CD4-positive, alpha-beta T cell (primary cell): ENCODE data around the gene STK32B. TPM values are rescaled to one million over a fixed set of nuclear protein-coding genes. Genes with fewer than 3 reads are reported as not detected.

Source experiments
- ATAC-seq: fragments of 200-7000 bp; cut with Tn5 transposase; one replicate; pipeline ENCODE4 v1.10.0; 2022; ENCODE audit warnings: mild to moderate bottlenecking; ENCODE audit not compliant: poor library complexity
- CTCF ChIA-PET: fragments of 350-600 bp; sonication (Branson Sonifier 250); formaldehyde crosslinking; loops from one replicate; lab custom pipeline; 2021; ENCODE audit warnings: antibody characterized with exemption, inconsistent platforms; lab: Charles Lee
- POLR2A ChIA-PET: fragments of 350-600 bp; sonication (Branson Sonifier 250); formaldehyde crosslinking; loops from one replicate; lab custom pipeline; 2021; ENCODE audit warnings: antibody characterized with exemption, inconsistent platforms; lab: Charles Lee
- DNase-seq, 14 experiments: peaks; one replicate each; pipeline ENCODE4 v3.0.0-alpha.2; 2013 to 2020; ENCODE audit warnings: mixed read lengths in 2 of 14
- H3K27ac ChIP-seq, 2 donors: one replicate each; pipeline versions ENCODE4 v1.5.1 to v1.7.0; 2013; ENCODE audit warnings: low read length in 2 of 2, low read depth in 1 of 2, mild to moderate bottlenecking in 1 of 2
- H3K27me3 ChIP-seq, 2 experiments: 1 replicate in 1 of 2; 2 replicates in 1 of 2; pipeline versions ENCODE4 v1.6.1 to v1.7.0; 2013; ENCODE audit warnings: low read length in 2 of 2, control low read depth in 1 of 2, mild to moderate bottlenecking in 1 of 2, moderate library complexity in 1 of 2; ENCODE audit not compliant: insufficient read depth in 2 of 2, control insufficient read depth in 1 of 2
- H3K36me3 ChIP-seq: one replicate; pipeline ENCODE4 v1.6.1; 2013; ENCODE audit warnings: low read length, control low read depth; ENCODE audit not compliant: insufficient read depth
- H3K4me1 ChIP-seq: one replicate; pipeline ENCODE4 v1.6.1; 2013; ENCODE audit warnings: low read length, control low read depth; ENCODE audit not compliant: insufficient read depth
- H3K4me3 ChIP-seq: one replicate; pipeline ENCODE4 v1.5.1; 2013; ENCODE audit warnings: mild to moderate bottlenecking, low read length, moderate library complexity
- H3K9me3 ChIP-seq, 2 experiments: 1 replicate in 1 of 2; 2 replicates in 1 of 2; pipeline versions ENCODE4 v1.6.1 to v1.7.0; 2013; ENCODE audit warnings: low read length in 2 of 2, mild to moderate bottlenecking in 2 of 2, control low read depth in 1 of 2, moderate library complexity in 1 of 2; ENCODE audit not compliant: control insufficient read depth in 1 of 2, insufficient read depth in 1 of 2
- H3K27ac Mint-ChIP-seq: one replicate; pipeline ENCODE4 v1.8.0; 2020; ENCODE audit warnings: mixed read lengths
- H3K27me3 Mint-ChIP-seq: one replicate; pipeline ENCODE4 v1.8.0; 2021; ENCODE audit warnings: mixed read lengths
- H3K36me3 Mint-ChIP-seq: one replicate; pipeline ENCODE4 v1.8.0; 2021; ENCODE audit warnings: low read depth, mixed read lengths
- H3K4me1 Mint-ChIP-seq: one replicate; pipeline ENCODE4 v1.8.0; 2021; ENCODE audit warnings: low read depth, mixed read lengths
- H3K4me3 Mint-ChIP-seq: one replicate; pipeline ENCODE4 v1.8.0; 2020; ENCODE audit warnings: mild to moderate bottlenecking, mixed read lengths
- H3K9me3 Mint-ChIP-seq: one replicate; pipeline ENCODE4 v1.8.0; 2020; ENCODE audit warnings: mixed read lengths
- intact Hi-C, 2 experiments: fragments of 100-400 bp; cut with DNase I in 1 of 2; cut with micrococcal nuclease in 1 of 2; formaldehyde crosslinking; loops; one replicate each; pipeline versions ENCODE4 v1.15.1 to v1.9.0; 2023 to 2025; cut with DNase I, micrococcal nuclease
- total RNA-seq, 174 experiments: library from RNA in 2 of 174; stranded (reverse) in 2 of 174; gene quantifications; one replicate each; pipeline ENCODE4 v1.2.3 and lab custom pipeline; 2021 to 2026
- TF ChIP-seq, protein P1 (sequence below): fragments of 200-600 bp; IDR thresholded peaks from one replicate; pipeline ENCODE4 v1.8.0; 2022; ENCODE audit warnings: antibody characterized with exemption, mild to moderate bottlenecking

The STK32B gene
- total RNA-seq, 2 experiments from 2014 or later, result not detected

DNA sequence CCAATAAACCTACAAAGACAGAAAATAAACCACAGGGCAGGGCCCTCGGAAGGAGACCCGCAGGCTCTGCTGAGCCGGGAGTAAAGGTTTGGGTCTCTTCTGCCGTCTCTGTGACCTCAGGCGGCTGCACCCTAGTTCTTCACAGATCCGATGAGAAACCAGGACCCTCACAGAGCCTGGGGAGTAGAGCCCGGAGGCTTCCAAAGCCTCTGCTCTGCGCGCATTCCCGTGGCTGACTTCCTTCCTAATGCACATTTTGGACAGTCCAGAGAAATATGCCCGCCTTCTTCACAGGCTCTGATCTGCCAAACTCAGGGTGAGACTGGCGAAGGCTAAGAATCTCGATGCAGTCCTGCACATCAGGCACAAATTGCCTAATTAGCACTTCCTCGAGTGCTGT, 411.6 kb downstream of the STK32B start:
- CTCF ChIA-PET, result no interaction called here
- Histone ChIP-seq H3K27ac (no peak overlapping the region), H3K4me3 (no peak overlapping the region), H3K36me3 (no peaks in the 10 kb centered on the region), H3K27me3 (no peaks in the 10 kb centered on the region), H3K9me3 (peaks cover 0 to 21% of the 10 kb centered on the region in 2 experiments), H3K4me1 (no peaks in the 10 kb centered on the region)
- intact Hi-C loops, result no loop called here
- TF ChIP-seq, protein P1, sequence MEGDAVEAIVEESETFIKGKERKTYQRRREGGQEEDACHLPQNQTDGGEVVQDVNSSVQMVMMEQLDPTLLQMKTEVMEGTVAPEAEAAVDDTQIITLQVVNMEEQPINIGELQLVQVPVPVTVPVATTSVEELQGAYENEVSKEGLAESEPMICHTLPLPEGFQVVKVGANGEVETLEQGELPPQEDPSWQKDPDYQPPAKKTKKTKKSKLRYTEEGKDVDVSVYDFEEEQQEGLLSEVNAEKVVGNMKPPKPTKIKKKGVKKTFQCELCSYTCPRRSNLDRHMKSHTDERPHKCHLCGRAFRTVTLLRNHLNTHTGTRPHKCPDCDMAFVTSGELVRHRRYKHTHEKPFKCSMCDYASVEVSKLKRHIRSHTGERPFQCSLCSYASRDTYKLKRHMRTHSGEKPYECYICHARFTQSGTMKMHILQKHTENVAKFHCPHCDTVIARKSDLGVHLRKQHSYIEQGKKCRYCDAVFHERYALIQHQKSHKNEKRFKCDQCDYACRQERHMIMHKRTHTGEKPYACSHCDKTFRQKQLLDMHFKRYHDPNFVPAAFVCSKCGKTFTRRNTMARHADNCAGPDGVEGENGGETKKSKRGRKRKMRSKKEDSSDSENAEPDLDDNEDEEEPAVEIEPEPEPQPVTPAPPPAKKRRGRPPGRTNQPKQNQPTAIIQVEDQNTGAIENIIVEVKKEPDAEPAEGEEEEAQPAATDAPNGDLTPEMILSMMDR, result no peak
- Mint-ChIP-seq H3K27me3 (no peaks in the 10 kb centered on the region), H3K27ac (no peak overlapping the region), H3K4me3 (no peak overlapping the region), H3K36me3 (no peaks in the 10 kb centered on the region), H3K9me3 (no peaks in the 10 kb centered on the region), H3K4me1 (no peaks in the 10 kb centered on the region)
- DNase-seq, result no peak
- no peak for ATAC-seq
- POLR2A ChIA-PET, result no interaction called here

DNA sequence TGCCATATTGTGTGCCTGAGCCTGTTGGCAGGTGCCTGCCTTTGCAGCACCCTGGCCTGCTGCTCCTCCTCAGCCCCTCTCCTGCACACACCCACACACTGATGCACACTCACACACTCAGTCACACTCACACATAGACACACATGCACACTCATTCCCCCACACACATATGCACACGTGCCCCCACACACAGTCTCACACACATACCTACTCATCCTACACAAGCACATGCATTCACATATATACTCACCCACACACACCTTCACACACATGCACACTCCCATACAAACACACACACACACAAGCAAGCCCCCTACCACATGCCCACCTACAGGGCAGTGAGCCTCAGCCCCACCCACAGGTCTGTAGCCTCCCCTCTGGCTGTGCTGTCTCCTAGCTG, 412.1 kb downstream of the STK32B start:
- Histone ChIP-seq H3K4me3 (no peak overlapping the region), H3K36me3 (no peaks in the 10 kb centered on the region), H3K9me3 (peaks cover 0 to 24% of the 10 kb centered on the region in 2 experiments), H3K4me1 (no peaks in the 10 kb centered on the region), H3K27ac (no peak overlapping the region), H3K27me3 (no peaks in the 10 kb centered on the region)
- H3K36me3 Mint-ChIP-seq, result no peaks in the 10 kb centered on the region
- TF ChIP-seq, protein P1, result no peak
- H3K4me1 Mint-ChIP-seq, result no peaks in the 10 kb centered on the region
- no peaks in the 10 kb centered on the region for H3K27me3 Mint-ChIP-seq
- H3K27ac Mint-ChIP-seq, result no peak overlapping the region
- DNase-seq (no peak), ATAC-seq (no peak)
- no peak overlapping the region for H3K4me3 Mint-ChIP-seq
- intact Hi-C loops, result no loop called here
- CTCF ChIA-PET, result no interaction called here
- POLR2A ChIA-PET, result no interaction called here
- H3K9me3 Mint-ChIP-seq, result no peaks in the 10 kb centered on the region

DNA sequence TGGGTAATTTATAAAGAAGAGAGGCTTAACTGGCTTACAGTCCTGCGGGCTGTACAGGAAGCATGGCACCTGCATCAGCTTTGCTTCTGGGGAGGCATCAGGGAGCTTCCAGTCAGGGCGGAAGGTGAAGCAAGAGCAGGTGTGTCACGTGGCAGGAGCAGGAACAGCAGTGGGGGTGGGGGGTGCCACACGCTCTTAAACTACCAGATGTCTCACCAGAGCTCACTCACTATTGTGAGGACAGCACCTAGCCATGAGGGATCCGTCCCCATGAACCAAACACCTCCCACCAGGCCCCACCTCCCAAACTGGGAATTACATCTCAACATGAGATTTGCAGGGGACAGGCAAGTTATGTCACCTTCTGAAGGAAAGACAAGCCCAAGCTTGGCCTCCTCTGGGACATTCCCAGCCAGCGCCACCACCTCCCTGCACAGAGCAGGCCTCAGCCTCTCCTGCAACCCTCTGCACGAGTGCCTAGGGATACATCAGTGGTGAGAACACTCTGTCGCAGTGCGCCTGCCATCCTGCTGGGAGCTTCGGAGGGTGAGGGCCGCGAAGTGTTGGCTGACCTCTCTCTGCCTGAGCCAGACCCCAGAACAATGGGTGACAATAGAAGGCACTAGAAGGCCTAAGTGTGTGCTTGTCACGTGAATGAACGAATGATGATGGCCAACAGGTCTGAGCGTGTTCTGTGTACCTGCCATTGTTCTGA, 412.8 kb downstream of the STK32B start:
- intact Hi-C loops, result no loop called here
- CTCF ChIA-PET, result no interaction called here
- Histone ChIP-seq H3K27ac (no peak overlapping the region), H3K27me3 (no peaks in the 10 kb centered on the region), H3K4me1 (no peaks in the 10 kb centered on the region), H3K9me3 (peaks cover 0 to 29% of the 10 kb centered on the region in 2 experiments), H3K36me3 (no peaks in the 10 kb centered on the region), H3K4me3 (no peak overlapping the region)
- Mint-ChIP-seq H3K4me3 (no peak overlapping the region), H3K27ac (no peak overlapping the region), H3K27me3 (no peaks in the 10 kb centered on the region), H3K4me1 (no peaks in the 10 kb centered on the region), H3K36me3 (no peaks in the 10 kb centered on the region), H3K9me3 (no peaks in the 10 kb centered on the region)
- POLR2A ChIA-PET, result no interaction called here
- TF ChIP-seq, protein P1, result no peak
- no peak for DNase-seq
- no peak for ATAC-seq
